ENCODE data around the gene FOS. TPM values are rescaled to one million over a fixed set of nuclear protein-coding genes. Genes with fewer than 3 reads are reported as not detected.

Gene FOS
- total RNA-seq, 2 experiments from 2014 or later: 49.7 to 53.5 TPM

GRCh38 chr14:75320196-75320595 is 41.6 kb downstream of the FOS start:
- CTCF ChIA-PET: no interaction called here
- no peak overlapping the region for H3K4me3 Mint-ChIP-seq
- POLR2A ChIA-PET: interaction anchor here (0.8 to 1.1 kb wide), 2 partner anchors 14 to 194 kb away, joined by 3 to 4 read pairs; partner anchors contain the start of gene NEK9

GRCh38 chr14:75322746-75323145 is 44.1 kb downstream of the FOS start:
- Mint-ChIP-seq H3K4me1 (no peaks in the 10 kb centered on the region), H3K36me3 (ENCODE audit: low read depth) (no peaks in the 10 kb centered on the region), H3K27me3 (peaks cover 19% of the 10 kb centered on the region), H3K27ac (no peak overlapping the region), H3K9me3 (no peaks in the 10 kb centered on the region), H3K4me3 (no peak overlapping the region)
- DNase-seq: no peak
- ChIA-PET CTCF (interaction anchor here (1.1 to 1.9 kb wide), 3 partner anchors 14 to 166 kb away, joined by 4 to 11 read pairs (median 6); no protein-coding TSS in a partner anchor), POLR2A (interaction anchor here (1.6 kb wide), 1 partner anchor 10 kb away, joined by 3 read pairs; no protein-coding TSS in a partner anchor)

More at GRCh38 chr14:75320196-75320595, 41.6 kb downstream of the FOS start:
- H3K27me3 Mint-ChIP-seq: peaks cover 28% of the 10 kb centered on the region
- peaks cover 2% of the 10 kb centered on the region for H3K4me1 Mint-ChIP-seq
- no peak overlapping the region for H3K27ac Mint-ChIP-seq
- no peaks in the 10 kb centered on the region for H3K36me3 Mint-ChIP-seq (ENCODE audit: low read depth)
- DNase-seq: no peak
- no peaks in the 10 kb centered on the region for H3K9me3 Mint-ChIP-seq

GRCh38 chr14:75323571-75323970 is 44.9 kb downstream of the FOS start:
- Mint-ChIP-seq H3K27me3 (peaks cover 15% of the 10 kb centered on the region), H3K9me3 (no peaks in the 10 kb centered on the region), H3K27ac (no peak overlapping the region), H3K4me3 (no peak overlapping the region), H3K36me3 (ENCODE audit: low read depth) (no peaks in the 10 kb centered on the region), H3K4me1 (no peaks in the 10 kb centered on the region)
- CTCF ChIA-PET: interaction anchor here (1.0 kb wide), 1 partner anchor 28 kb away, joined by 3 read pairs; no protein-coding TSS in a partner anchor
- DNase-seq: no peak
- POLR2A ChIA-PET: no interaction called here

GRCh38 chr14:75328558-75329155 is 50.0 kb downstream of the FOS start:
- Mint-ChIP-seq H3K9me3 (no peaks in the 10 kb centered on the region), H3K4me1 (peaks cover 10% of the 10 kb centered on the region)

GRCh38 chr14:75329369-75329768 is 50.7 kb downstream of the FOS start:
- no peaks in the 10 kb centered on the region for H3K9me3 Mint-ChIP-seq
- peaks cover 6% of the 10 kb centered on the region for H3K27me3 Mint-ChIP-seq
- peaks cover 16% of the 10 kb centered on the region for H3K4me1 Mint-ChIP-seq
- ChIA-PET POLR2A (no interaction called here), CTCF (no interaction called here)
- no peak overlapping the region for H3K4me3 Mint-ChIP-seq
- H3K36me3 Mint-ChIP-seq (ENCODE audit: low read depth): no peaks in the 10 kb centered on the region
- H3K27ac Mint-ChIP-seq: no peak overlapping the region
- DNase-seq: no peak

More at GRCh38 chr14:75328558-75329155, 50.0 kb downstream of the FOS start:
- Mint-ChIP-seq H3K36me3 (ENCODE audit: low read depth) (no peaks in the 10 kb centered on the region), H3K4me3 (no peak overlapping the region), H3K27me3 (peaks cover 6% of the 10 kb centered on the region), H3K27ac (no peak overlapping the region)
- ChIA-PET CTCF (no interaction called here), POLR2A (no interaction called here)
- no peak for DNase-seq

- no peak overlapping the region for H3K4me3 Mint-ChIP-seq
- no peaks in the 10 kb centered on the region for H3K9me3 Mint-ChIP-seq
- H3K27ac Mint-ChIP-seq: no peak overlapping the region
- peaks cover 3% of the 10 kb centered on the region for H3K27me3 Mint-ChIP-seq
- no peak for DNase-seq
- H3K4me1 Mint-ChIP-seq: peaks cover 25% of the 10 kb centered on the region
- no peaks in the 10 kb centered on the region for H3K36me3 Mint-ChIP-seq (ENCODE audit: low read depth)
- ChIA-PET POLR2A (no interaction called here), CTCF (no interaction called here)
Measured at GRCh38 chr14:75331471-75331870, 52.8 kb downstream of the FOS start.

Other genes starting within 250 kb of the FOS start
- gene MLH3, start 227.4 kb upstream of the FOS start, total RNA-seq: 10 to 100 TPM; 16.0 to 16.6 TPM
- gene ACYP1, start 214.8 kb upstream of the FOS start, total RNA-seq: 10 to 100 TPM; 52.7 to 53.8 TPM
- gene ZC2HC1C, start 209.2 kb upstream of the FOS start, total RNA-seq: 1 to 10 TPM; 2.0 to 2.4 TPM
- 10 to 100 TPM; 72.0 to 77.3 TPM for gene NEK9, start 151.8 kb upstream of the FOS start, total RNA-seq
- 100 to 1,000 TPM; 207 to 224 TPM for gene TMED10, start 102.2 kb upstream of the FOS start, total RNA-seq
- 1 to 10 TPM; 2.6 to 2.9 TPM for gene JDP2, start 149.2 kb downstream of the FOS start, total RNA-seq
- gene BATF, start 243.6 kb downstream of the FOS start, total RNA-seq: 10 to 100 TPM; 63.0 to 66.1 TPM

All from activated CD4-positive, alpha-beta memory T cell treated with anti-CD3 and anti-CD28 coated beads, Interleukin-2, amount 10 ng/mL, durations not matched to agents 7 days and 5 days (primary cell).